HG02642 (cell line): ENCODE results near the gene RGS3.
"Not testable (repeated sequence)": the region's sequence is repeated elsewhere in the genome, so short reads cannot be mapped to it uniquely, and the experiment has no call there.

Experiments used
- ATAC-seq: cut with Tn5 transposase; IDR thresholded peaks from one replicate; pipeline ENCODE4 v1.9.1; 2021; ENCODE audit warnings: mild to moderate bottlenecking; ENCODE audit not compliant: unreplicated experiment, poor library complexity

Gene RGS3

GRCh38 chr9:113626735-113627495 is 163.4 kb downstream of the RGS3 start:
- ATAC-seq: no peak

DNA sequence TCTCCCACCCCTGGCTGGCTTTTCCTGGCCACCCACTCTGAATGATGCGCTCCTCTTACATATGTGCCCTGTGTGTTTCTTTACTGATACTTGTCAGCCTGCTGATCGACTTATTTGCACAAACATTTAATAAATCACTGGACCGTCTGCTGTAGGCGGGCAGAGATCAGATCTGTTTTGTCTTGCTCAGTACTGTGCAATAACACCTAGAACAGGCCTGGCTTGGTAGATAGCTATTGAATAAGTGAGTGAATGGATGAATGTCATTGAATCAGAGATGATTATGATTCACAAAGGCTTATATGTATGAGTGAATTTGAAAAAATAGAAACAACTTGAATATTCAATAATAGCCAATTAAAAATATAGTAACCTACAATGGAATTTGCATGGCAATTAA is 165.1 kb downstream of the RGS3 start:
- no peak for ATAC-seq

DNA sequence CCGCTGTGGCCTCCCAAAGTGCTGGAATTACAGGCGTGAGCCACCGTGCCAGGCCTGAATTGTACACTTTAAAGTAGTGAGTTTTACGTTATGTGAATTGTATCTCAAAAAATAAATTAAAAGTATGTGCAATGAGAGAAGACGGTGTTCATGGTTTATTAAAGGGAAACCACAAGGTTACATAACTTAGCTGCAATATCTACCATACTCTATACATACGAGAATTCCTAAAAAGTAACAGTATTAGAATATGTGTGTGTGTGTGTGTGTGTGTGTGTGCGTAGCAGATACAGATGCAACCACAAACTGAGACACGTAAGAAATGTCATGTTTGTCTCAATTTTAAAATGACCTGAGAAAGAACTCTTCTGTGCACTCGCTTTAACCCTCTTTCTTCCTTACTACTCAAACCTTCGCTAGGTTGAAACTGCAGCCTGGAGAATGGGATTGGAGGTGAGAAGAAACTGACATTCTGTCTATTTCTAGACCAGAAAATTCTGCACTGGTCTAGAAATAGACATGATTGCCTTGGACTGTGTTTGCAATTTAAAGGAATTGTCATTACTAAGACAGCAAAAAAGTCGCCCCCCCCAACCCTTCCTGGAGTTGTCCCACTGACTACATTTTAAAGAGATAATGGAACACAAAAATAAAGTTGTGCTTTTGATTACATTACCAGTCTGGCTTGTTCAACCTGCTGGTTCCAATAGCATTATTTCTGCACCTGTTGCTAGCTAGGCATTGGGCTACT is 167.0 kb downstream of the RGS3 start:
- no peak for ATAC-seq

DNA sequence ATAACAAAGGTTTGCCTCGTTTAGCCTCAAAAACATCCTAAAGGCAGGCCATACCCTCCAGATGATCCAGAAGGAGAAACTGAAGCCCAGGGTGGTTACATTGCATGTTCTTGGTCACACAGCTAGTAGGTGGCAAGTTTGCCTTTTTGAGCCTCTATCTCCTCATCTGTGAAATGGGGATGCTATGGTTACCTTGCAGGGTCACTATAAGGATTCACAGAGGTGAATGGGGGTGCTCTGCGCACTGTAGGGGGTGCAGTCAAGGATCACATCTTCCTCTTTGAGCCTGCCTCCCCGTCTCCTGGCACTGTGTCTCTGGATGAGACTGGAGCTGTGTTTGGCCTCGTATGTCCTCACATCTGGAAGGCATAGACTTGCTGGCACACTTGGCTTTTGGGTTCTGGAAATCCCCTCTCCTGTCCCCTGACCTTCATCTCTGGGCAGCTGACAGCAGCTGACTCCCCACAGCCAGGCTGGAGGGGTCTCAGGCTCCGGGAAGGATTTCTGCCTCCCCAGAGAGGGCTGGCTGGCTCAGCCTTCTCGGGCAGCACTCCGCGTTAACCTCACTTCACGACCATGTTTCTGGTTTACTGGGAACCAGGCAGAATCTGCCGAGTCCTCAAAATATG is 167.7 kb downstream of the RGS3 start:
- no peak for ATAC-seq

- ATAC-seq: no peak
These were observed 168.5 kb downstream of the RGS3 start for GRCh38 chr9:113631871-113632665.

- no peak for ATAC-seq
These were observed 169.5 kb downstream of the RGS3 start for GRCh38 chr9:113632776-113633590.

DNA sequence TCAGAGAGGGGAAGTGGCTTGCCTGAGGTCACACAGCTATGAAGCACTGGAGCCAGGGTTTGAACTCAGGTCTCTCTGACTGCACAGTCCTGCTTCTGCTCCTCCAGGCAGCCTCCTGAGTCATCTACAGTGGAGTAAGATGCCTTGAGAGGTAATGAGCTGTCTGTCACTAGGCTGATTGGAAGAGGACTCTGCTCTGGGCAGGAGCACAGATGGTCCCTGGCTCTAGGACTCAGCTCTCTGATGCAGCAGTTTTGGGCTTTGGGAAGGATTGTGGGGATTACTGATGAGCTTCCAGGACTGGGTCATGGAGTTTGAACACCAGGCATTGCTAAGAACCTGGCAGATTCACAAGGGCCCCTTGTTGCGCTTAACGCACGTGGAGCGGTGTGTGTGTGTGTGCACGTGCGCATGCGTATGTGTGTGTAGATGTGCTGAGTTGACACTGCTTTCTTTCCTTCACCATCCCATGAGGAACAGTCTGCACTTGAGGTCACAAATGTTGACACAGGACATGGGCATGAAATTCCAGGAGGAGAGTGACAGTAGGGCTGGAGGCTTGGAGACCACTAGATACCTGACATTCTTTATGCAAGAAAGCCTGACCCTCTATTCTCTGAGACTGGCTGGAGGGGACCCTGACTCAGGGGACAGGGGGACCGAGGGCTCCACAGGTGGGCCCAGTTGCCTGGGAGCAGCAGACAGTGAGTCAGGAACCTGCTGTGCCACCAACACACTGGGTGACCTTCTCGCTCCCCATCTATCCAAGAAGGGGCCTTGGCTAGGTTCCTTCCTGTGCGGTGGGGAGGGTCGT is 170.5 kb downstream of the RGS3 start:
- ATAC-seq: no peak

DNA sequence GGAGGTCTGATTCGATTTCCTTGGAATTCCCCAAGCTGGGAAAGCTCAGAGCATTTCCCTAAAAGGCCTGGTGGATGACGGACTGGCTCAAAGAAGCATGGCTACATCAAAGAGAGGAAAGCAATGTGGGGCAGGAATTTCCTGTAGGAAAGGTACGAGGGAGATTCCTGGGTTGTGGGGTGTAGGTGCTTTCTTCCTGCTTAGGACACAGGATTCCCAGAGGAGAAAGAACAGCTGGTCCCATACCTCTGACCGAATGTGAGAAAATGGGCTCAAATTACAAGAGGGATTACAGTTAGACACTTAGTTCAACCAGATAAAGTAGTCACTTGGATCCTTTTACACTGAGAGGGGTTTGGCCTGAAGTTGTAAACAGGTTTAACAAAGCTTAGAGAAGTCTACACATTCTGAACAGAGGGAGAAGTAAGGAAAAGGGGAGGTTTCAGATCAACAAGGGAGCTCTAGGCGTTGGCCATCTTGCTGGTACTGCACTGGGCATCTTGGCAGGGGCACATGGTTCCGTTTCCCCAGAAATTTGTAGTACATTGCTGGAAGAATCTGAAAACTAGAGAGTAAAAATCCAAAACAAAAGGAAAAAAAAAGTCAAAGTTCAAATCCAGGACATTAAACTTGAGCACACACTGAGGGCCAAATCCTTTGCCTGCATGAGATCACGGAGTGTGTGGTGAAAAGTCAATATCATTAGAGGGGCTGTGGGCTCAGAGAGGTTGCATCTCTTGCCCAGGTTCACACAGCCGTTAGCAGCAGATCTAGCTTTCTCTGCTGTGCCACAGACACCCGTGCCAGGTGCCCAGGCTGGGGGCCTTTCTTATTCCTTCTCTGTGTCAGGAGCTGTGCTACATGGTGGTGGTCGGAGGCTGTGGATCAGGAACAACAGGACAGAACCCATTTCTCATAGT is 171.3 kb downstream of the RGS3 start:
- no peak for ATAC-seq

- no peak for ATAC-seq
These were observed 172.1 kb downstream of the RGS3 start for GRCh38 chr9:113635586-113635985.

DNA sequence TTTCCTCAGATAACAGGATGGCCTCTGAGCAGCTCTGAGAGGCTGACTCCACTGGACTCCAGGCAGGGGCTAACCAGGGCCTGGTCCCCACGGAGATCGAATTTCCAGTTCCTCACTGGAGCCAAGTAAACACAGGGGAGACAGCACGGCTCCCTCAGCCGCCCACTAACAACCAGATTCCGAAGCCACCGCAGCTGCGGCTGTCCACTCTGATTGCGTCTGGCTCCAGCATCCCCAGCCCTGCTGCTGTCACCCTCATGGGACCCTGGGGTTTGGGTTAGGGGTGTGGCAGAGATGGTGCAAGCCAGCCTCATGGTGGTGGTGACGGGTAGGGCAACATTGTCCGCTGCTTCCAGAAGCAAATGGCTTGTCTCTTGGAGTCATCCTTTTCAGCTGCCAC is 172.6 kb downstream of the RGS3 start:
- ATAC-seq: no peak

DNA sequence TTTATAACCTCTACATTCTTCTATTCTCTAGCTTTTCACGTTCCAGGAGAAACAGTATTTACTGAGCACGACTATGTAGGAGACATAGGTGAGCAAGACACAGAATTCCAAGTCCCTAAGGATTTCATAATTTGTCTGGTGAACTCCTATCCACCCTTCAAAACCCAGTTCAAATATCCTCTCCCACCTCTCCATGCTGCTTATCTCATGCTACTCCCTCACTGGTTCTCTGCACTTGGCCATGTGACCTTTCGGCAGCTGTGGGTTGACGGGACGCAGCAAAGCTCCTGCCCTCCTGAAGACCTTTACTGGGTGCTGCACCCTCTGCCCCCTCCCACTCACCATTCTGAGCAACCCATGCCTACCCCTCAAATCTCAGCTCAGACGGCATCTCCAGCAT is 173.2 kb downstream of the RGS3 start:
- ATAC-seq: no peak

DNA sequence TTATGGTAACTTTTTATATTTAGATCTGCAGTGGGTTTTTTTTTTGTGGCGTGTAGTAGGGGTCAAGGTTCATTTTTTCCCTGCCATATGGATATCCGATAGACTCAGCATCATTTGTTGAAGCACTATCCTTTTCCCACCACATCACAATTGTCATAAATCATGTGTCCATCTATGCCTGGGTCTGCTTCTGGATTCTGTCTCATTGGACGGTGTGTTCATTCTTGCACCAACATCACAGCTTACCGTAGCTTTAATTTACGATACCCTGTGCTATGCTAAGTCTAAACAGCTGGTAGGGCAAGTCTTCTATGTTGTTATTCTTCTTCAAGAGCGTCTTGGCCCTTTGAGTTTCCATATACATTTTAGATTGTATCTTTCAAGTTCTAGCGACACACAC is 175.0 kb downstream of the RGS3 start:
- no peak for ATAC-seq

GRCh38 chr9:113638897-113639296 is 175.4 kb downstream of the RGS3 start:
- ATAC-seq: no peak

- ATAC-seq: not testable (repeated sequence)
These were observed 176.0 kb downstream of the RGS3 start for GRCh38 chr9:113639411-113639970.

- no peak for ATAC-seq
These were observed 176.9 kb downstream of the RGS3 start for GRCh38 chr9:113640418-113640817.

DNA sequence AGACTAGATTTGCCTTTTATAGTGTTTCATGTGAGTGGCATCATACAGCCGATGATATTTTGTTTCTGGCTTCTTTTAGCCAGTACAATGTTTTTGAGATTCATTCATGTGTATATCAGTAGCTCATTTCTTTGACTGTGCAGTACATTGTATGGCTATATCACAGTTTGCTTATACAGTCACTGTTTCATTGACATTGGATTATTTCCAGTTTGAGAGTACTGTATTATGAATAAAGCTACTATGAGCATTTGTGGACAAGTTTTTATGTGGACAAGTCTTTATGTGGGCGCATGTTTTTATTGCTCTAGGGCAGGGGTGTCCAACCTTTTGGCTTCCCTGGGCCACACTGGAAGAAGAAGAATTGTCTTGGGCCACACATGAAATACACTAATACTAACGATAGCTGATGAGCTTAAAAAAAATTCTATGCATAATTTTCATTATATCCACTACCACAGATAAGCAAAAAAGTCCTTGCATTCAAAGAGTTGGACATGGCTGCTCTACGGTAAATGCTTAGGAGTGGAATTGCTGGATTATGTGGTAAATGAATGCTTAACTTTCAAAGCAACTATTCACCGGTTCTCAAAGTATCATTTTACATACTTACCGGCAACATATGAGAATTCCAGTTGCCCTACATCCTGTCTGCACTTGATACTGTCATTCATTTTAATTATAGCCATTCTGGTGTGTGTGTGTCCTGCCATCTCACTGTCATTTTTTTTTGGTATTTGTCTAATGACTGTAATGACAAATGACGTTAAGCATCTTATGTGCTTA is 177.8 kb downstream of the RGS3 start:
- no peak for ATAC-seq

DNA sequence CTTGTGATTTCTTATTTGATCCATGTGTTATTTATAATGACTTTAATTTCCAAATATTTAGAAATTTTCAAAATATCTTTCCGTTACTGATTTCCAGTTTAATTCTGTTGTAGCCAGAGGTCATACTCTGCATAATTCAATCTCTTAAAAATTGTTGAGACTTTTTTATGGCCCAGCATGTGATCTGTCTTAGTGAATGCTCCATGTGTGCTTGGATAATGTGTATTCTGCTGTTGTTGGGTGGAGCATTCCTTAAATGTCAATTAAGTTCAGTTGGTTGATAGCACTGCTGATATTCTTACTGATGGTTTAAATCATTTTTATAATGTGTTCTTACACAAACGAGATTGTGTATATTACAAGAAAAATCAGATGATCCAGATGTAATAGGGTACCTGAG is 180.8 kb downstream of the RGS3 start:
- ATAC-seq: no peak
